ENCODE measurements around the gene TMEM100. TPM values are rescaled to one million over a fixed set of nuclear protein-coding genes. Genes with fewer than 3 reads are reported as not detected.

The TMEM100 gene
- total and polyA plus RNA-seq, 2 donors (not counting 1 experiment from before 2014, with no cell fraction given): 1.7 to 2.2 TPM

DNA sequence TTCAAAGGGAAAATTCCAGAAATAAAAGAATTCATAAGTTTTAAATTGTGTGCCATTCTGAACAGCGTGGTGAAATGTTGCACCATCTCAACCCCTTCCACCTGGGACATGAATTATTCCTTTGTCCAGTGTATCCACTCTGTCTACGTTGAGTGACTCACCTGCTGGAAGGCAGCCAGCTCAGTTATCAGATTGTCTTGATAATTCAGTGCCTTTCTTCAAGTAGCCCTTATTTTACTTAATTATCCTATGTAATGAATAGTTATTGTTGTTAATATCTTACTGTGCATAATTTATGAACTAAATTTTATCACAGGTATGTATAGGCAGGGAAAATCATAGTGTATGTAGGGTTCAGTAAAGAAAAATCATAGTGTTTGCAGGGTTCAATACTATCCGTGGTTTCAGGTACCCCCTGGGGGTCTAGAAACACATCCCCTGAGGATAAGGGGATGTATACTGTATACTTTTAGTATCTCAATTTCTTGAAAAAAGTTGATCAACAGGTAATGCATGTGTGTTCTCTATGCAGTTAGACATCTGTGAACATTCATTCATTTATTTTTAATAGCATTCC lies 20.5 kb upstream of the TMEM100 start:
- TF ChIP-seq, protein P1, sequence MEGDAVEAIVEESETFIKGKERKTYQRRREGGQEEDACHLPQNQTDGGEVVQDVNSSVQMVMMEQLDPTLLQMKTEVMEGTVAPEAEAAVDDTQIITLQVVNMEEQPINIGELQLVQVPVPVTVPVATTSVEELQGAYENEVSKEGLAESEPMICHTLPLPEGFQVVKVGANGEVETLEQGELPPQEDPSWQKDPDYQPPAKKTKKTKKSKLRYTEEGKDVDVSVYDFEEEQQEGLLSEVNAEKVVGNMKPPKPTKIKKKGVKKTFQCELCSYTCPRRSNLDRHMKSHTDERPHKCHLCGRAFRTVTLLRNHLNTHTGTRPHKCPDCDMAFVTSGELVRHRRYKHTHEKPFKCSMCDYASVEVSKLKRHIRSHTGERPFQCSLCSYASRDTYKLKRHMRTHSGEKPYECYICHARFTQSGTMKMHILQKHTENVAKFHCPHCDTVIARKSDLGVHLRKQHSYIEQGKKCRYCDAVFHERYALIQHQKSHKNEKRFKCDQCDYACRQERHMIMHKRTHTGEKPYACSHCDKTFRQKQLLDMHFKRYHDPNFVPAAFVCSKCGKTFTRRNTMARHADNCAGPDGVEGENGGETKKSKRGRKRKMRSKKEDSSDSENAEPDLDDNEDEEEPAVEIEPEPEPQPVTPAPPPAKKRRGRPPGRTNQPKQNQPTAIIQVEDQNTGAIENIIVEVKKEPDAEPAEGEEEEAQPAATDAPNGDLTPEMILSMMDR (conservative IDR thresholded peaks at IDR 0.05 in 1 of 2, IDR thresholded peaks at IDR 0.05 in 1 of 2; ENCODE audit: low read depth in 1 of 2, low read length in 2 of 2): no peak
- TF ChIP-seq EZH2 (IDR thresholded peaks at IDR 0.05; ENCODE audit: low read length, missing control alignments): no peak
- Histone ChIP-seq H4K20me1 (ENCODE audit: control insufficient read depth, extremely low read depth, insufficient read depth, low read length) (no peaks in the 10 kb centered on the region), H3K9me3 (ENCODE audit: control insufficient read depth, insufficient read depth, low read depth, low read length) (no peaks in the 10 kb centered on the region), H3K4me3 (replicated peaks in 1 of 4; ENCODE audit: control extremely low read depth in 1 of 4, insufficient read depth in 1 of 4, low read depth in 3 of 4, low read length in 4 of 4) (no peak overlapping the region), H3K79me2 (ENCODE audit: control insufficient read depth, insufficient read depth, low read length) (no peaks in the 10 kb centered on the region), H3K36me3 (ENCODE audit: control insufficient read depth, insufficient read depth, low read length) (no peaks in the 10 kb centered on the region), H2AFZ (ENCODE audit: low read length) (no peak overlapping the region), H3K27ac (ENCODE audit: insufficient read depth, low read length) (no peak overlapping the region), H3K27me3 (ENCODE audit: control insufficient read depth, insufficient read depth, low read length) (no peaks in the 10 kb centered on the region), H3K4me1 (ENCODE audit: control insufficient read depth, extremely low read depth, insufficient read depth, low read length) (no peaks in the 10 kb centered on the region), H3K4me2 (ENCODE audit: extremely low read depth, insufficient read depth, low read length) (no peak overlapping the region), H3K9ac (ENCODE audit: insufficient read depth, low read length) (no peak overlapping the region)
- peak in 1 of 2 donors; percentile 51 for DNase-seq (ENCODE audit: low read depth in 2 of 2)

DNA sequence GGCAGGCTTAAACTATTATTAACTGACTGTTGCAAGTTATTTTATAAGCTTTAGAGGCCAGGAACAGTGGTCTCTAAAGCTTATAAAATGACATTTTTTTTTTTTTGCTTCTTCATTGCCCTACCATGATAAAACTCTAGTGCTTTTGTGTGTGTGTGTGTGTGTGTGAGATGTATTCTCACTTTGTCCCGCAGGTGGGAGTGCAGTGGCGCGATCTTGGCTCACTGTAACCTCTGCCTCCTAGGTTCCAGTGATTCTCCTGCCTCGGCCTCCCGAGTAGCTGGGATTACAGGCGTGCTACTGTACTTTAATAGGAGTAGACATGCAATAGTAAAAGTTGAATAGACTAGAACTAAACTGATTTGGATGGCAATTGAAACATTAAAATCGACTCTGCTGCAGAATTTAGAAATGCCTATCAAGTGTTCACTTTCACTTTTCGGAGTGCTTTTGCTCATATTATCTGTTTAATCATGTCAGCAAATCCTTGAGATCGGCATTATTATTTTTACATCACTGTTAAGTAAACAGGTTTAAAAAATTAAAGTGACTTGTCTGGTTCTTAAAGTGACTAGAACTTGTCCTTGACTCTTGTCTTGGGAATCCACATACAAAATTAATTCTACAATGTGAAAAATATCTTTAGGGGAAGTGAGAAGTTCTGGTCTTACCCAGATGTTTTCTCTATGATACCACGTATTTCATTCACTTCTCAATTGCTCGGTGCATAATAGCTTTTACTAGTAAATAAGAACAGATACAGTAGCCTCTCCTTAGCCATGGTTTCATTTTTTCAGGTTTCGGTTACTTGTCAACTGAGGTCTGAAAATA lies 19.8 kb upstream of the TMEM100 start:
- no peaks in the 10 kb centered on the region for H3K27me3 ChIP-seq (ENCODE audit: control insufficient read depth, insufficient read depth, low read length)
- H3K4me3 ChIP-seq (replicated peaks in 1 of 4; ENCODE audit: control extremely low read depth in 1 of 4, insufficient read depth in 1 of 4, low read depth in 3 of 4, low read length in 4 of 4): no peak overlapping the region
- no peaks in the 10 kb centered on the region for H4K20me1 ChIP-seq (ENCODE audit: control insufficient read depth, extremely low read depth, insufficient read depth, low read length)
- no peaks in the 10 kb centered on the region for H3K4me1 ChIP-seq (ENCODE audit: control insufficient read depth, extremely low read depth, insufficient read depth, low read length)
- no peak for DNase-seq (ENCODE audit: low read depth in 2 of 2)
- H3K4me2 ChIP-seq (ENCODE audit: extremely low read depth, insufficient read depth, low read length): no peak overlapping the region
- H3K27ac ChIP-seq (ENCODE audit: insufficient read depth, low read length): no peak overlapping the region
- H3K9ac ChIP-seq (ENCODE audit: insufficient read depth, low read length): no peak overlapping the region
- H3K36me3 ChIP-seq (ENCODE audit: control insufficient read depth, insufficient read depth, low read length): no peaks in the 10 kb centered on the region
- H3K79me2 ChIP-seq (ENCODE audit: control insufficient read depth, insufficient read depth, low read length): no peaks in the 10 kb centered on the region
- H3K9me3 ChIP-seq (ENCODE audit: control insufficient read depth, insufficient read depth, low read depth, low read length): no peaks in the 10 kb centered on the region
- no peak overlapping the region for H2AFZ ChIP-seq (ENCODE audit: low read length)
- TF ChIP-seq, protein P1 (conservative IDR thresholded peaks at IDR 0.05 in 1 of 2, IDR thresholded peaks at IDR 0.05 in 1 of 2; ENCODE audit: low read depth in 1 of 2, low read length in 2 of 2): no peak
- no peak for TF ChIP-seq EZH2 (IDR thresholded peaks at IDR 0.05; ENCODE audit: low read length, missing control alignments)

DNA sequence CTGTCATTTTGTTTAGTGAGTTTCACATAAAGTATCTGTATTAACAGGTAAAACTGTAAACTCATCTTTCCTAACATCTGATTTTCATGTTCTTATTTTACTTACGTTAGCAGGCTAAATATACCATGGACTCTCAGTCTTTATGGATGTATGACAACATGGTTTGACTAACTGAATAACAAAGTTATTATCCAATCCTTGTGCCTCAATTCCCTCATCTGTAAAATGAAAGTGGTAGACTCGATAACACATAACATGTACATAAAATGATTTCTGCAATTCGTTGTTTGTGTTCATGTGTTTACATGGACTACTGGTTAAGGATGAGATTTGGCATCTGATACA lies 18.7 kb upstream of the TMEM100 start:
- H2AFZ ChIP-seq (ENCODE audit: low read length): no peak overlapping the region
- no peak overlapping the region for H3K9ac ChIP-seq (ENCODE audit: insufficient read depth, low read length)
- H3K4me3 ChIP-seq (replicated peaks in 1 of 4; ENCODE audit: control extremely low read depth in 1 of 4, insufficient read depth in 1 of 4, low read depth in 3 of 4, low read length in 4 of 4): no peak overlapping the region
- H3K4me1 ChIP-seq (ENCODE audit: control insufficient read depth, extremely low read depth, insufficient read depth, low read length): no peaks in the 10 kb centered on the region
- H3K9me3 ChIP-seq (ENCODE audit: control insufficient read depth, insufficient read depth, low read depth, low read length): no peaks in the 10 kb centered on the region
- H3K27ac ChIP-seq (ENCODE audit: insufficient read depth, low read length): no peak overlapping the region
- H3K27me3 ChIP-seq (ENCODE audit: control insufficient read depth, insufficient read depth, low read length): no peaks in the 10 kb centered on the region
- no peaks in the 10 kb centered on the region for H3K79me2 ChIP-seq (ENCODE audit: control insufficient read depth, insufficient read depth, low read length)
- no peak for DNase-seq (ENCODE audit: low read depth in 2 of 2)
- H3K36me3 ChIP-seq (ENCODE audit: control insufficient read depth, insufficient read depth, low read length): no peaks in the 10 kb centered on the region
- no peaks in the 10 kb centered on the region for H4K20me1 ChIP-seq (ENCODE audit: control insufficient read depth, extremely low read depth, insufficient read depth, low read length)
- H3K4me2 ChIP-seq (ENCODE audit: extremely low read depth, insufficient read depth, low read length): no peak overlapping the region
- TF ChIP-seq, protein P1 (conservative IDR thresholded peaks at IDR 0.05 in 1 of 2, IDR thresholded peaks at IDR 0.05 in 1 of 2; ENCODE audit: low read depth in 1 of 2, low read length in 2 of 2): no peak
- no peak for TF ChIP-seq EZH2 (IDR thresholded peaks at IDR 0.05; ENCODE audit: low read length, missing control alignments)
